Measurements from ENCODE around the gene SMOC2. TPM values are rescaled to one million over a fixed set of nuclear protein-coding genes. Genes with fewer than 3 reads are reported as not detected.

The SMOC2 gene
- total RNA-seq, 2 experiments from 2014 or later: not detected

DNA sequence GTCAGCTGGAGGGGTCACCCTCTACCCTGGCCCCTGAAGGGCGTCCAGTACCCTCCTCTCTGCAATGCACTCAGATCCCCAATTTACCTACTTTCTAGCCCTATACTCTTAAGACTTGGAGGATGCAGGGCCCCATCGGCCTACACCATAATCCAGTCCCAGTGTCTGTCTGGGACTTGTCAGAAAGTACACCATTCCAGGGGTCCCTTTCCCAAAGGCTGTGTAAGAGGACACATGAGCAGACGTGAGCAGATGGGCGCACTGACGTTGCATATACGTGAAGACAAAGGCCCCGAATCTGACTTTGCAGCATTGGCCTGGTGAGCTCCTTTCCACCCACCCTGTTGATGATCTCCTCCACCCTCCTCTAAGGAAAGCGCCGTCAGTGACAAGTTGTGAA, 20.9 kb upstream of the SMOC2 start:
- CTCF ChIA-PET: no interaction called here
- no peaks in the 10 kb centered on the region for H3K4me1 Mint-ChIP-seq
- ATAC-seq (no peak), DNase-seq (no peak)
- no peaks in the 10 kb centered on the region for H3K36me3 Mint-ChIP-seq
- no peaks in the 10 kb centered on the region for H3K9me3 Mint-ChIP-seq (ENCODE audit: low read depth)
- H3K4me3 Mint-ChIP-seq: no peak overlapping the region
- no peak overlapping the region for H3K27ac Mint-ChIP-seq
- H3K27me3 Mint-ChIP-seq: no peaks in the 10 kb centered on the region

DNA sequence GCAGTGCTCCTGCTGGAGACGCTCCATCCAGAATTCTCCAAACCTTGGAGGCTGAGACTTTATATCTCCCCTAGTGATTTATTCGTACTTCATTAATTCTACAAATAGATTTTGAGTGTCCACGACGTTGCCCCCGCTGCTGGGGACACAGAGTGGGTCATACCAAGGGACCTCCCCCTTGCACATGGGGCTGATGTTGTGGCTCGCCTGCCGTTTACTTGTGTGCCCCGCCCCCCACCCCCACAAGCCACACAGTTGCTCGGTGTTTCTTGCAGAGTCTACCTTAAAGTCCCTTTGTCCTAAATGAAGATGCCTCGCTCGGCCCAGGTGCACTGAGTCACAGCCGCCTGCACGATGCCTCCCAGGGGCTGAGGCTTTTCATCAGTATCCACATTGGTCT, 20.3 kb upstream of the SMOC2 start:
- Mint-ChIP-seq H3K36me3 (no peaks in the 10 kb centered on the region), H3K27me3 (no peaks in the 10 kb centered on the region), H3K4me3 (no peak overlapping the region), H3K9me3 (ENCODE audit: low read depth) (no peaks in the 10 kb centered on the region), H3K27ac (no peak overlapping the region), H3K4me1 (no peaks in the 10 kb centered on the region)
- DNase-seq (no peak), ATAC-seq (no peak)
- CTCF ChIA-PET: no interaction called here

DNA sequence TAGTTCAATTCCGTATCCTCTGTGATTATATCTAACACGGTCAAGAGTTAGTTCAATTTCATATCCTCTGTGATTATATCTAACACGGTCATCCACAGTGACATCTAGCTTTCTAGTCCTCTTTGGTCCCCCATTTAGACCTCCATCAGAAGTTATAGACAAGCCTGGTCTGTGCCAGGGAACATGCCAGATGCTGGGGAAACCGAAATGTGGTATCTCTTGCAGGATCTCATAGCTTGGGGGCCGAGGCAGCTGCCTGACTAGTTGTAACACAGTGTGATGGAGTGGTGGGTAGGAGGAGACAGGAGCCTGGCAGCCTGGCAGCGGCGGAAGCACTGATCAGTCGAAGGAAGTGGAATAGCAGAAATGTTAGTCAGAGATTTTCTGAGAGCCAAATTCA, 13.8 kb upstream of the SMOC2 start:
- H3K27me3 Mint-ChIP-seq: no peaks in the 10 kb centered on the region
- H3K36me3 Mint-ChIP-seq: no peaks in the 10 kb centered on the region
- CTCF ChIA-PET: no interaction called here
- H3K9me3 Mint-ChIP-seq (ENCODE audit: low read depth): no peaks in the 10 kb centered on the region
- H3K27ac Mint-ChIP-seq: no peak overlapping the region
- peak; percentile 9 for DNase-seq
- H3K4me1 Mint-ChIP-seq: no peaks in the 10 kb centered on the region
- no peak overlapping the region for H3K4me3 Mint-ChIP-seq
- ATAC-seq: no peak

DNA sequence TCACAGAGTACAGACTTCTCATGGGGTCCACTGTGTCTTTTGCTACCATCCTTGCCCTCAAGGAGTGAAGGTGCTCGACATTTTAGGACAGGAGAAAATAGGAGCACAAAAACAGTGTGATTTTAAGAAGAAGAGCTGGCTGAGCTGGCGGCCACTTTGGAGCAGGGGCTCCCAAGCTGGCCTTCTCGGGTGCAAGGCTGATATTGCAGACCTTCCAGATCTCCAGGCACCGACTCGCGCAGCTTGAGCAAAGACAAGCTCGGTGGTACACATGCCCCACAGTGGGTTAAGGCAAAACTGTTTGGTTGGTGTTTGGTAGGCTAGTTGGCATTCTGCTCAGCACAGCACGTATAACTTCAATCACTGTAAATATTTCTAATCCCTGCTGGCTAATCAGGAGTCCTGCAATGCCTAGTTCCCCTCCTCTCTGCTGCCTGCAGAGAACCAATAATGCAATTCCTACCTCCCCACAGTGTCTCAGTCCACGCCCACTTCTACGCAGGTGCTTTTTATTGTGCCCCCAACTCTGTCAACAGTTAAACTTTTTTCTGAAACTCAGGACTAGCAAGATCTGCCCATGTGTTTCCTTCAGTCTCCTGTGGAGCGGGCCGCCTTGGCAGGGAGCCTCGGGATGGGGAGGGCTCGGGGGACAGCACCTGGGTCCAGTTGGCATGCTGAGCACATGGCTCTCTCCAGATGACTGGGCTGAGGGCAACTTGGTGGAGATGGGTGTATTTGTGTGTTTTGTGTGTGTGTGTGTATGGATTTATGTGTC, 12.7 kb upstream of the SMOC2 start:
- Mint-ChIP-seq H3K27me3 (no peaks in the 10 kb centered on the region), H3K9me3 (ENCODE audit: low read depth) (no peaks in the 10 kb centered on the region), H3K4me1 (no peaks in the 10 kb centered on the region), H3K27ac (no peak overlapping the region), H3K36me3 (no peaks in the 10 kb centered on the region), H3K4me3 (no peak overlapping the region)
- CTCF ChIA-PET: no interaction called here
- ATAC-seq (no peak), DNase-seq (peak; percentile 12)

DNA sequence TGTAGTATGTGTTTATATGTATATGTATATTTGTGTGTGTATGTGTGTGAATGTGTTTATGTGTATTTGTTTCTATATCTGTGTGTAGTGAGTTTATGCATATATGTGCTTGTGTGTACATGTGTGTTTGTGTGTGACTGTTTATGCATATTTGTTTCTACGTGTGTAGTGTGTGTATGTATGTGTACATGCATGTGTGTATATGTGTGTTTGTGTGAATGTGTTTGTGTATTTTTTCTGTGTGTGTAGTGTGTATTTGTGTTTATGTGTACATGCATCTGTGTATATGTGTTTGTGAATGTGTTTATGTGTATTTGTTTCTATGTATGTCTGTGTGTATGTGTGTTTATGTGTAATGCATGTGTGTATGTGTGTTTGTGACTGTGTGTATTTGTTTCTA, 12.1 kb upstream of the SMOC2 start:
- CTCF ChIA-PET: no interaction called here
- DNase-seq: no peak
- Mint-ChIP-seq H3K27ac (no peak overlapping the region), H3K27me3 (peaks cover 2% of the 10 kb centered on the region), H3K9me3 (ENCODE audit: low read depth) (no peaks in the 10 kb centered on the region), H3K4me3 (no peak overlapping the region), H3K36me3 (no peaks in the 10 kb centered on the region), H3K4me1 (no peaks in the 10 kb centered on the region)
- ATAC-seq: no peak

DNA sequence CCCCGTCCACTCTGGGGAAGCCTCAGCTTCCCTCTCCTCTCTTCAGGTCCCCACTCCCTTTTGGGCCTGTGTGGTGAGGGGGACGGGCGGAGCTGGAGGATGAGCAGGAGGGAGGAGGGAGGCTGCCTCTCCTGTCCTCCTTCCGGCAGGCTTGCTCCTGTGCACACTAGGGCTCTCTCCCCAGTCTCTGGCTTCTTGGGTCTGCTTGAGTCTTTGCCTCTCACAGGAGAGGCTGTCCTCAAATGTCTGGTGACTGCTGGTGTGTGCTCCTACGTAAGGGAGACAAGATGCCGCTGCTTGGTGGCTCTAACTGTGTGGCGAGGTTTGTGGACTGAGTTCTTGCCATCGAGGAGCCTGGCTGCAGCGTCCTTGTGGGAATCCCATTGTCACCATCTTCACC, 8.8 kb upstream of the SMOC2 start:
- peaks cover 2% of the 10 kb centered on the region for H3K27me3 Mint-ChIP-seq
- no peak overlapping the region for H3K27ac Mint-ChIP-seq
- CTCF ChIA-PET: no interaction called here
- no peaks in the 10 kb centered on the region for H3K4me1 Mint-ChIP-seq
- no peaks in the 10 kb centered on the region for H3K36me3 Mint-ChIP-seq
- ATAC-seq (no peak), DNase-seq (peak; percentile 11)
- H3K9me3 Mint-ChIP-seq (ENCODE audit: low read depth): no peaks in the 10 kb centered on the region
- no peak overlapping the region for H3K4me3 Mint-ChIP-seq

DNA sequence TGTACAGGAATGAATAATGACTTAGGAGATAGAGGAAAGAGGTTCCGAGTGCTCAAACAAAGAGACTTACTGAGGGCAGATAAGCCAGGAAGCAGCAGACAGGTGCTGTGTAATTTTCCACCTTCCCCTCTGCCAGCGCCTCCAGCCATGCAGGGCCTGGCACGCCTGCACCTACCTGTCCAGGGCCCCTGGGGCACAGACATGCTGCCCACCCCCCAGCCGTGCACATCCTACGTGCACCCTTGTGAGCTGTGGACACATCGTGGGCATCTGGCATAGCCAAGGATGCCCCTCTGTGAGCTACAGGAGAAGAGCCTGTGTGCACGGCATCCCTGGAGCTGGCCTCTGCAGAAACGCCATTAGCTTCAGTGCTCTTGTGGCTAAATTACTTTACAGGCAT, 7.1 kb upstream of the SMOC2 start:
- no peak overlapping the region for H3K27ac Mint-ChIP-seq

DNA sequence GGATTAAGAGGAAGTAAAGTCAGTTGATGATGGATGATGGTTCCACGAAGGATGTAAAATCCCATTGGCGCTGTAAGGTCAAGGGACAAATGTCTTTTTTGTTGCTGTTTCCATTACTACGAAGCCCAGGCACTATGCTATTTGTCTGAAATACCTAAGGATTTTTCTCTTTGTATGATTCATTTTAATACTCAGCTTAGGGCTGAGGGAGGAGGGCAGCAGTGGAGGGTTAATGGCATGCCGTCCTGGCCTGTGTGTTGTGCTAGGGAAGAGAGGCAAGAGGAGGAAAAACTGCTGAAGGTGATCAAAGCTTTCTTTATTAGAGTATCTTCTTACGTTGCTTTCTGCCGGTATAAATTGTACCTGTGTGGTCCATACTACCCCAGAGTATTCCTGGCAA, 6.5 kb upstream of the SMOC2 start:
- DNase-seq (peak; percentile 9), ATAC-seq (no peak)
- H3K27me3 Mint-ChIP-seq: peaks cover 10% of the 10 kb centered on the region
- H3K27ac Mint-ChIP-seq: no peak overlapping the region
- CTCF ChIA-PET: no interaction called here
- no peaks in the 10 kb centered on the region for H3K9me3 Mint-ChIP-seq (ENCODE audit: low read depth)
- no peaks in the 10 kb centered on the region for H3K4me1 Mint-ChIP-seq
- H3K4me3 Mint-ChIP-seq: no peak overlapping the region
- no peaks in the 10 kb centered on the region for H3K36me3 Mint-ChIP-seq

More for the DNA sequence above, 7.1 kb upstream of the SMOC2 start:
- no peaks in the 10 kb centered on the region for H3K36me3 Mint-ChIP-seq
- no peak overlapping the region for H3K4me3 Mint-ChIP-seq
- CTCF ChIA-PET: no interaction called here
- DNase-seq: peak; percentile 18
- no peaks in the 10 kb centered on the region for H3K4me1 Mint-ChIP-seq
- no peaks in the 10 kb centered on the region for H3K9me3 Mint-ChIP-seq (ENCODE audit: low read depth)
- H3K27me3 Mint-ChIP-seq: peaks cover 4% of the 10 kb centered on the region
- ATAC-seq: no peak

DNA sequence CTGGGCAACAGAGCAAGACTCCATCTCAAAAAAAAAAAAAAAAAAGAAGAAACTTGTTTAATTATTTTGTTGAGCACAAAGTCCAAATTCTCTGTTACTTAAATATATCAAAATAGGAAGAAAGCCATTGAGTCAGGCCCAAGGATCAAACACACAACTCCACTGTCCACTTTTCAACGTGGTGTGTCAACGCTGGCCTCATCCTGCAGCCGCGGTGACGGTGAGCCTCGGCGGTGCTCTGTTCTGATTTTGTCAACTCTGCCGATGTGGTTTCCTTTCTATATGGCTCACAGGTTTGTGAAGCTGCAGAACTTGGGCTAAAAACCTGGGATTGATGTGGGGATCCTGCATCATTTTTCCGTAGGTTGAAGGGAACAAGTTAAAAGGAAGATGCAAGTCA, 3.2 kb upstream of the SMOC2 start:
- Mint-ChIP-seq H3K4me1 (no peaks in the 10 kb centered on the region), H3K27me3 (peaks cover 30% of the 10 kb centered on the region), H3K27ac (no peak overlapping the region), H3K9me3 (ENCODE audit: low read depth) (no peaks in the 10 kb centered on the region), H3K4me3 (no peak overlapping the region), H3K36me3 (no peaks in the 10 kb centered on the region)
- ATAC-seq: no peak
- CTCF ChIA-PET: no interaction called here
- peak; percentile 0 for DNase-seq

DNA sequence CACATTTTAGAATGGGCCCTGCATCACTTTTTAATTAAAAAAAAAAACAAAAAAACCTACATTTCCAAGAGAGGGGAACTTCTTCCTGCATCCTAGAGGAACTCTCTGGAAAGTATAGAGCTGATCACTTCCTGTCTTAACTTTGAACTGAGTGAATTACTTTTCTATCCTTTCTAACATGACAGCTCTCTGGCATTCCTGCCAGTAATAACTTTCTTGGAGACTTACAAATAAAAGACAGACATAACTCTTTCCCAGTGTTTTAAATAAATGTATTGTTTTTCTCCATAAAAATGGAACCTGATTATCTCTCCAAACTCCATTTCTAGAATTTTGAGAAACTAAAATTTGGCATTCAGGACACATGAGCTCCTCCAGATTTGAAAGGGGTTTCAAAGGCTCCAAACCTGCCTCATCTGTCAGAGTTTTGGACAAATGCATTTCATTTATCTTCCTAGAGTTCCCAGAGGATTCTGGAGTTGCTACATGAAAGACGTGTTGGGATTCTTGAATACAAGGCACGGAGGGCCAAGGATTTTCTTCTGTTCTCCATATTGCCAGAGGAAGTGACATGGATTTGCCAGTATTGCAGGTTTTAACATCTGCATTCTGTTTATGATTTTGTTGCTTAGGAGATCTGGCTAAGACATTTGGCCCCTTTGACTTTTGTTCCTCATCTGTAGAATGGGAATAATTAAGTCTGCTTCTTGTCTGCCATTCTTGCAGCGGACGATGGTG, 2.0 kb upstream of the SMOC2 start:
- DNase-seq: peak; percentile 7
- Mint-ChIP-seq H3K4me3 (no peak overlapping the region), H3K9me3 (ENCODE audit: low read depth) (no peaks in the 10 kb centered on the region), H3K36me3 (no peaks in the 10 kb centered on the region), H3K4me1 (no peaks in the 10 kb centered on the region), H3K27ac (no peak overlapping the region), H3K27me3 (peaks cover 40% of the 10 kb centered on the region)
- CTCF ChIA-PET: no interaction called here
- no peak for ATAC-seq

DNA sequence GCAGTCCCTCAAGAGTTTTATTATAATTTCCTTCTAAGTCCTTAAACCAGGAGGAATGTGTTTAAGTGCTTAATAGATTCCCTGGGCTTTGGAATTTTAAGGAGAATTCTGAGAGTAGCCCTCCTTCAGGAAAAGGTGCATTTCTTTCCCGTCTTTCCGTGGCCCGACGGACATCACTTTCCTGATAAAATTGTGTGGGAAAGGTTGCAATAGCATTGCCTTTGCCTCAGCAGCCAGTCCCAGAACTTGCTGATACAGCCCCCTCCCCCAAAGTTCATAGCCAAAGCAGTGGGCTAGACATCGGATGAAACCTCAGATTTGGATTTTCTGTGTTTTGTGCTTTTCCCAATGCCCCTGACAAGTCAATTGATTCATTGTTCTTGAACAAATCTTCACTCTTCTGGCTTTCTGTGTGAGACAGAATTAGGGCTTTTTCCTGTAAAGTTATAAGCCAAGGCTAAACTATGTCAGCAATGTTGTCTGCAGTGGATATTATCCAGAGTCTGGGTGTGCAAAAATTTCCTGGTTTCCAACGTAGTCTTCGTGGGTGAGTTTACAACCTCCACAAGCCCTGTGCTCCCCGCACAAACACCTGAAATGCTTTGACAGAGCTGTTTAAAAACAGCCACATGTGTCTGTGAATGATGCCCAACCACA, 1.1 kb upstream of the SMOC2 start:
- Mint-ChIP-seq H3K27me3 (peaks cover 46% of the 10 kb centered on the region), H3K4me3 (no peak overlapping the region), H3K4me1 (no peaks in the 10 kb centered on the region), H3K36me3 (no peaks in the 10 kb centered on the region), H3K27ac (no peak overlapping the region), H3K9me3 (ENCODE audit: low read depth) (no peaks in the 10 kb centered on the region)
- ATAC-seq (no peak), DNase-seq (no peak)
- CTCF ChIA-PET: no interaction called here

DNA sequence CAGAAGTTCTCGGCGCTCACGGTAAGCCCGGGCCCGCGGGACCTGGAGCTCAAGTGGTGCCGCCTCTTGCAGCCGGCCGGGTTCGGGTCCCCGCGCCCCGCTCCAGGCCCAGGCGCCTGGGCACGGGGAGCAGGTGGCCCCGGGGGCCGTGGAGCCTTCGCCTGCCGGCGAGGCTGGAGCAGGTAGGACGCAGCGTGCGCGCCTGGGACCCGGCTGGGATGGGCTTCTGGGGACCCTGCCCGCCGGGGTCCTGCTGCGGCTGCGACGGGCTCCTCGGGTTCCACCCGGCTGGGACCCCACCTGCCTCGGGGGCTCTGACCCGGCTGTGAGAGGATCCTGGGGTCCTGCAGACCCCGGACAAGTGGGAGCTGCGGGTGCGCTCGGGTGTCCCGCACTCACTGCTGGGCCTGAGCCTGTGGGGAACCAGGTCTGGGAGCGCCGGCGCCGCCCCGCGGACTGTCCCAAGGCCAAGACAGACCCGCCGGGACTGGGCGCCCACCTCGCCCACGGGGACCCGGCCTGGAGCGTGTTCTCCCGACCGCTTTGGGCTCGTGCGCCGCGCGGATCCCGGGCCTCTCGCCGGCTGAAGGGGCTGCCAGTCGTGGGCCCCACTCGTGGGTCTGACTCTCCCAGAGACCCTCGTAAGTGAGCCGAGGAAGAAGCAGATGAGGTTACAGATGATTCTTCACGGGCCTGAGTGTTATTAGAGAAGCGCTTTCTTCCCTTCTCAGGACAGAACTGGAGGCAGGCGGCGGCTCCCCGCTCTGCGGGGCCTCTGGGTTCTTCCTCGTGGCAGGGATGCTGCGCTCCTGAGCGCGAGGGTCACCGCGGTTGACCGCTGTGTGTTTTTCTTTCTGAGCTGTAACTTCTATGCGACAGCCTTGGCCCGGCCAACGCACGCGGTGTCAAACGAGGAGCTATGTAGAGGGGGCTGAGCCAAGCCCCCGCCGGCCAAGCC, 729 bp downstream of the SMOC2 start:
- H3K27me3 Mint-ChIP-seq: peaks cover 46% of the 10 kb centered on the region
- H3K4me3 Mint-ChIP-seq: no peak overlapping the region
- H3K9me3 Mint-ChIP-seq (ENCODE audit: low read depth): no peaks in the 10 kb centered on the region
- CTCF ChIA-PET: no interaction called here
- DNase-seq: no peak
- H3K36me3 Mint-ChIP-seq: no peaks in the 10 kb centered on the region
- no peaks in the 10 kb centered on the region for H3K4me1 Mint-ChIP-seq
- H3K27ac Mint-ChIP-seq: no peak overlapping the region
- ATAC-seq: no peak

DNA sequence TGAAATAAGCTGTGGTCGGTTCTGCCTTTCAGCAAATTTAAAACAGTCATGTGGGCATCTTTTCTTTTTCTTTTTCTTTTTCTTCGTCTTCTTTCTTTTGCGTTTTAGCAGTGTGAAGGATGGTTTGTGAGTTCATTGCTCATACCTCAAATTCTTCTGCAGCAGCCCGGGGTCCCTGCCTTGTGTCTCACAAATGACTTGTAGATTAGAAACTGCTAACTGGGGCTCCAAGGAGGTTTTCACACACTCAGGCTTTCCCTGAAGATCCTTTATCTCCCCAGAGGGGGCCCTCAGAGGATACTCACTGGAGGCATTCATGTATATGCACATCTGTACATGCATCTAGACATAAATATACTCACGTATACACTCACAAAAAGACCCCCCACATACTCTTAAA, 1.7 kb downstream of the SMOC2 start:
- CTCF ChIA-PET: no interaction called here
- H3K36me3 Mint-ChIP-seq: no peaks in the 10 kb centered on the region
- peaks cover 46% of the 10 kb centered on the region for H3K27me3 Mint-ChIP-seq
- H3K4me3 Mint-ChIP-seq: no peak overlapping the region
- DNase-seq (no peak), ATAC-seq (no peak)
- no peaks in the 10 kb centered on the region for H3K4me1 Mint-ChIP-seq
- no peaks in the 10 kb centered on the region for H3K9me3 Mint-ChIP-seq (ENCODE audit: low read depth)
- H3K27ac Mint-ChIP-seq: no peak overlapping the region

All from activated CD8-positive, alpha-beta memory T cell treated with anti-CD3 and anti-CD28 coated beads, Interleukin-2, amount 10 ng/mL, durations not matched to agents 7 days and 5 days (primary cell).